Measurements from ENCODE around the gene MPDZ. TPM values are rescaled to one million over a fixed set of nuclear protein-coding genes. Genes with fewer than 3 reads are reported as not detected.

MPDZ gene
- total and polyA plus RNA-seq, 2 experiments from 2014 or later = 33.0 to 43.1 TPM

DNA sequence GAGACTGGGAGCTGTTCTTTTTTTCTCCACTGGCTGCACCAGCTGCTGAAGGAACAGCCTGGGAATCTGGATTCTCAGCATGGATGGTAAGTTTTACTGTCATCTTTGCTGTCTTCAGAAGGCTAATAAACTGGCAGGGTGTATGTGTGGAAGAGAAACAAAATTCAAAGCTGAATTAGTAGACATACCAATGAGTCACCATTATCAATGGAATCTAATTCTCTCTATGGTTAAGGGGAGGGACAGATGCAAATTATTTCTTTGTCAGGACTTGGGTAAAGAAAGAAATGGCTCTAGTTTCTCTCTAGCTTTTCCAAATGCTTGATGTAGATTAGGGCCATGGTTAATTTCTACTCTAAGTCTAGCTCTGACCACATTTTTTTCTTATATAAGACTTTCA lies 154.2 kb downstream of the MPDZ start (continued):
- no peak for TF ChIP-seq EZH2phosphoT487 (IDR thresholded peaks at IDR 0.05; ENCODE audit: unreplicated experiment)

DNA sequence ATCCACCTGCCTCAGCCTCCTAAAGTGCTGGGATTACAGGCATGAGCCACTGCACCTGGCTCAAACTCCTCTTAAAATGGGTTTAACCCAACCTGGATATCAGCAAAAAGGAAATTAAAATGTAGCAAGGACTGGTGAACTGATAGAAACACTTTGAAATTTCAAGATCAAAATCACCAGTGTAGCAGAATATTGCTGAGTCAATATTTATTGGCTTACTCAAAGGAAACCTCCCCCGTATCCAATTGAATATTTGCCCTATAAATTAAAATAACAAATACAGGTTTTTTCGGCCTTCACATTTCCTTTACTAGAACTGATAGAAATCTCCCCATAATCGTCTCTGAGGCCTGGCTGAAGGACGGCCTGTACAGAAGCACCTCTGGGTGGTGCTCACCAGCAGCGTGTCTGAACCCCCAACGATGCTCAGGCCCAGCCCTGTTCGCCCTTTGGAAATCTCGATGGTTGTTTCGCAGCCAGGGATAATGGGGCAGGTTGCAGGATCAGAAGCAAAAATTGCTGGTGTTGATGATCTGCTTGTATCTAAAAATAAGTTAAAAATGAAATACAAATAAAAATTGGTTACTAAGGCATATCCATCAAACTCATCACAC lies 156.6 kb downstream of the MPDZ start:
- TF ChIP-seq, protein P1, sequence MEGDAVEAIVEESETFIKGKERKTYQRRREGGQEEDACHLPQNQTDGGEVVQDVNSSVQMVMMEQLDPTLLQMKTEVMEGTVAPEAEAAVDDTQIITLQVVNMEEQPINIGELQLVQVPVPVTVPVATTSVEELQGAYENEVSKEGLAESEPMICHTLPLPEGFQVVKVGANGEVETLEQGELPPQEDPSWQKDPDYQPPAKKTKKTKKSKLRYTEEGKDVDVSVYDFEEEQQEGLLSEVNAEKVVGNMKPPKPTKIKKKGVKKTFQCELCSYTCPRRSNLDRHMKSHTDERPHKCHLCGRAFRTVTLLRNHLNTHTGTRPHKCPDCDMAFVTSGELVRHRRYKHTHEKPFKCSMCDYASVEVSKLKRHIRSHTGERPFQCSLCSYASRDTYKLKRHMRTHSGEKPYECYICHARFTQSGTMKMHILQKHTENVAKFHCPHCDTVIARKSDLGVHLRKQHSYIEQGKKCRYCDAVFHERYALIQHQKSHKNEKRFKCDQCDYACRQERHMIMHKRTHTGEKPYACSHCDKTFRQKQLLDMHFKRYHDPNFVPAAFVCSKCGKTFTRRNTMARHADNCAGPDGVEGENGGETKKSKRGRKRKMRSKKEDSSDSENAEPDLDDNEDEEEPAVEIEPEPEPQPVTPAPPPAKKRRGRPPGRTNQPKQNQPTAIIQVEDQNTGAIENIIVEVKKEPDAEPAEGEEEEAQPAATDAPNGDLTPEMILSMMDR (conservative IDR thresholded peaks at IDR 0.05; ENCODE audit: low read depth in 2 of 2) = peak in 1 of 2 experiments; percentile 27; a peak in 1 of 4 replicates
- TF ChIP-seq JUNB (IDR thresholded peaks at IDR 0.05; ENCODE audit: unreplicated experiment) = no peak
- TF ChIP-seq, protein P2, sequence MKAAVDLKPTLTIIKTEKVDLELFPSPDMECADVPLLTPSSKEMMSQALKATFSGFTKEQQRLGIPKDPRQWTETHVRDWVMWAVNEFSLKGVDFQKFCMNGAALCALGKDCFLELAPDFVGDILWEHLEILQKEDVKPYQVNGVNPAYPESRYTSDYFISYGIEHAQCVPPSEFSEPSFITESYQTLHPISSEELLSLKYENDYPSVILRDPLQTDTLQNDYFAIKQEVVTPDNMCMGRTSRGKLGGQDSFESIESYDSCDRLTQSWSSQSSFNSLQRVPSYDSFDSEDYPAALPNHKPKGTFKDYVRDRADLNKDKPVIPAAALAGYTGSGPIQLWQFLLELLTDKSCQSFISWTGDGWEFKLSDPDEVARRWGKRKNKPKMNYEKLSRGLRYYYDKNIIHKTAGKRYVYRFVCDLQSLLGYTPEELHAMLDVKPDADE (IDR thresholded peaks at IDR 0.05) = no peak
- no peak overlapping the region for H3K27ac ChIP-seq (ENCODE audit: low read depth)
- Mint-ChIP-seq H3K36me3 (ENCODE audit: low read depth) (peaks cover 16% of the 10 kb centered on the region; the same call in 2 of the 3 replicates), H3K27ac (peak overlapping the region; percentile 67; the same call in 1 of the 2 replicates), H3K27me3 (ENCODE audit: insufficient read depth, low read depth, poor library complexity) (peaks cover 2% of the 10 kb centered on the region), H3K4me1 (peaks cover 18% of the 10 kb centered on the region), H3K9me3 (no peaks in the 10 kb centered on the region), H3K4me3 (no peak overlapping the region)
- no peak for ATAC-seq
- no peaks in the 10 kb centered on the region for H3K79me2 ChIP-seq (replicated peaks; ENCODE audit: insufficient read depth)
- H4K20me1 ChIP-seq (replicated peaks; ENCODE audit: insufficient read depth) = no peaks in the 10 kb centered on the region
- H3K4me2 ChIP-seq = no peak overlapping the region
- H3K36me3 ChIP-seq (ENCODE audit: insufficient read depth) = peaks cover 8% of the 10 kb centered on the region; the same call in 1 of the 2 replicates
- H3K4me1 ChIP-seq (ENCODE audit: insufficient read depth) = peaks cover 8% of the 10 kb centered on the region; the same call in 1 of the 2 replicates
- H3K27me3 ChIP-seq (ENCODE audit: insufficient read depth) = no peaks in the 10 kb centered on the region
- no peak overlapping the region for H2AFZ ChIP-seq
- no peak overlapping the region for H3K4me3 ChIP-seq
- DNase-seq (ENCODE audit: low spot score) = no peak
- H3F3A ChIP-seq (replicated peaks; ENCODE audit: low read depth) = no peaks in the 10 kb centered on the region
- no peaks in the 10 kb centered on the region for H3K9me2 ChIP-seq (ENCODE audit: insufficient read depth)

DNA sequence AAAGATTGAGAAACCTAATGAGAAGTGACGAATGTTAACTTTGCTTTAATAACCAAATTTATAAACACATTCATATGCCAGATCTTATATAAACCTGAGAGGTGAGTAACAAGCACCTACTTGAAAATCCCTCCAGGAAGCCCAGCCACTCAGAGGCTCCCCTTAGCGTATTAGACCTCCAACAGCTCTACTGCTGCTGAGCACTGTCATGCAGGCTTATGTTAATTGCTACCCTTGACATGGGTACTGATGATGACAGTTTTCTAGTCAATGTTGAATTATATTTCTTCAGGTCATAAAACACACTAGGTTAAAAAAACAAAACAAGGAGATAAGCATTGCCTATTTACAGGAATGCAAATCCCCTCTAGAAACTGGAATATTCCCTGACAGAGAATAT lies 161.2 kb downstream of the MPDZ start:
- H3K4me3 ChIP-seq = no peak overlapping the region
- no peaks in the 10 kb centered on the region for H3K9me3 Mint-ChIP-seq
- H3K9me2 ChIP-seq (ENCODE audit: insufficient read depth) = no peaks in the 10 kb centered on the region
- peaks cover 18% of the 10 kb centered on the region for H3K4me1 Mint-ChIP-seq
- TF ChIP-seq EZH2 (IDR thresholded peaks at IDR 0.05; ENCODE audit: low read depth, unreplicated experiment) = no peak
- TF ChIP-seq JUNB (IDR thresholded peaks at IDR 0.05; ENCODE audit: unreplicated experiment) = no peak
- peaks cover 2% of the 10 kb centered on the region for H3K27me3 Mint-ChIP-seq (ENCODE audit: insufficient read depth, low read depth, poor library complexity)
- peaks cover 11% of the 10 kb centered on the region; the same call in 2 of the 3 replicates for H3K36me3 Mint-ChIP-seq (ENCODE audit: low read depth)
- H3K4me1 ChIP-seq (ENCODE audit: insufficient read depth) = peaks cover 8% of the 10 kb centered on the region; the same call in 1 of the 2 replicates
- H3K27me3 ChIP-seq (ENCODE audit: insufficient read depth) = no peaks in the 10 kb centered on the region
- H3K4me2 ChIP-seq = no peak overlapping the region
- no peaks in the 10 kb centered on the region for H3K79me2 ChIP-seq (replicated peaks; ENCODE audit: insufficient read depth)
- H4K20me1 ChIP-seq (replicated peaks; ENCODE audit: insufficient read depth) = no peaks in the 10 kb centered on the region
- no peak overlapping the region for H3K27ac ChIP-seq (ENCODE audit: low read depth)
- H2AFZ ChIP-seq = no peak overlapping the region
- DNase-seq (ENCODE audit: low spot score) = peak; percentile 20
- H3K4me3 Mint-ChIP-seq = no peak overlapping the region
- no peaks in the 10 kb centered on the region for H3K36me3 ChIP-seq (ENCODE audit: insufficient read depth)
- peak; percentile 94 for ATAC-seq
- no peaks in the 10 kb centered on the region for H3F3A ChIP-seq (replicated peaks; ENCODE audit: low read depth)
- H3K27ac Mint-ChIP-seq = no peak overlapping the region

Measured in GM23338 (cell line).